ENCODE results near the gene CCDC40. TPM values are rescaled to one million over a fixed set of nuclear protein-coding genes. Genes with fewer than 3 reads are reported as not detected.

CCDC40 gene
- total and polyA plus RNA-seq, 9 of the 15 experiments (the other 6 are each of a cell fraction or from before 2014, with no cell fraction given) = 0.07 to 0.33 TPM; not detected in 7

- Histone ChIP-seq H3K79me2 (ENCODE audit: control insufficient read depth, insufficient read depth, low read length) (no peaks in the 10 kb centered on the region), H3K4me3 (no peak overlapping the region), H3K4me2 (ENCODE audit: insufficient read depth, low read length) (no peak overlapping the region), H2AFZ (ENCODE audit: low read depth, low read length) (no peak overlapping the region), H4K20me1 (replicated peaks; ENCODE audit: control insufficient read depth, insufficient read depth, low read length) (peaks cover 5% of the 10 kb centered on the region), H3K27me3 (ENCODE audit: control insufficient read depth in 2 of 2, insufficient read depth in 2 of 2, low read length in 2 of 2) (peaks cover 59 to 80% of the 10 kb centered on the region in 2 experiments), H3K9me3 (replicated peaks; ENCODE audit: control insufficient read depth, insufficient read depth, low read depth, low read length) (no peaks in the 10 kb centered on the region), H3K36me3 (ENCODE audit: control insufficient read depth, insufficient read depth, low read length) (no peaks in the 10 kb centered on the region), H3K9ac (ENCODE audit: insufficient read depth in 1 of 2, low read depth in 2 of 2, low read length in 2 of 2) (no peak overlapping the region; a peak in 1 of 4 replicates), H3K9me1 (ENCODE audit: control insufficient read depth, insufficient read depth, low read length) (peaks cover under 1% of the 10 kb centered on the region), H3K4me1 (replicated peaks in 1 of 2; ENCODE audit: control insufficient read depth in 2 of 2, insufficient read depth in 2 of 2, low read length in 2 of 2) (peaks cover 0 to 17% of the 10 kb centered on the region in 2 experiments; a peak in 3 of 5 replicates), H3K27ac (ENCODE audit: extremely low read depth, low read depth, low read length) (no peak overlapping the region)
- ChIA-PET CTCF (ENCODE audit: low intra/inter-chr PET ratio) (interaction anchor here (0.5 to 0.6 kb wide), 2 partner anchors 101 to 537 kb away, joined by 3 to 4 read pairs; no protein-coding TSS in a partner anchor), POLR2A (interaction anchor here (0.7 kb wide), 3 partner anchors 111 to 984 kb away, joined by 3 read pairs; no protein-coding TSS in a partner anchor)
- in situ Hi-C loops (cut with MboI) (no loop called here), intact Hi-C loops (cut with micrococcal nuclease) (no loop called here)
- WGBS (ENCODE audit: insufficient coverage, low coverage, missing lambda C conversion rate) = 10% methylated on average over 12 of the region's 12 CpGs
- BruUV-seq (replicated peaks) = no TSS peak
- no peak for DNase-seq (ENCODE audit: extremely low read depth in 1 of 4, low spot score in 3 of 4)
- TF ChIP-seq ZBTB5 (IDR thresholded peaks at IDR 0.05) (no peak), SIRT6 (IDR thresholded peaks at IDR 0.05; ENCODE audit: low read depth, low read length) (no peak), HNRNPL (IDR thresholded peaks at IDR 0.05; ENCODE audit: low read depth, low read length) (no peak), CREBBP (IDR thresholded peaks at IDR 0.05; ENCODE audit: low read depth, low read length) (no peak), HCFC1 (IDR thresholded peaks at IDR 0.05; ENCODE audit: low read depth, low read length) (no peak), MEF2D (tag; conservative IDR thresholded peaks at IDR 0.05; ENCODE audit: low read depth) (no peak)
- FAIRE-seq = no peak
- no peak for ATAC-seq
These were observed 4.6 kb upstream of the CCDC40 start for GRCh38 chr17:80031691-80032430.

All from K562 (cell line).